GM21737 (cell line): Measurements from ENCODE around the gene GOLGA2.
A peak's percentile ranks its signal among the peaks of the same experiment; 100 is the strongest.
"Not testable (repeated sequence)": the region's sequence is repeated elsewhere in the genome, so short reads cannot be mapped to it uniquely, and the experiment has no call there.

ENCODE experiments used
- ATAC-seq: cut with Tn5 transposase; IDR thresholded peaks from one replicate; pipeline ENCODE4 v1.9.1; 2021; ENCODE audit warnings: mild to moderate bottlenecking, moderate library complexity; ENCODE audit not compliant: unreplicated experiment

Gene GOLGA2

DNA sequence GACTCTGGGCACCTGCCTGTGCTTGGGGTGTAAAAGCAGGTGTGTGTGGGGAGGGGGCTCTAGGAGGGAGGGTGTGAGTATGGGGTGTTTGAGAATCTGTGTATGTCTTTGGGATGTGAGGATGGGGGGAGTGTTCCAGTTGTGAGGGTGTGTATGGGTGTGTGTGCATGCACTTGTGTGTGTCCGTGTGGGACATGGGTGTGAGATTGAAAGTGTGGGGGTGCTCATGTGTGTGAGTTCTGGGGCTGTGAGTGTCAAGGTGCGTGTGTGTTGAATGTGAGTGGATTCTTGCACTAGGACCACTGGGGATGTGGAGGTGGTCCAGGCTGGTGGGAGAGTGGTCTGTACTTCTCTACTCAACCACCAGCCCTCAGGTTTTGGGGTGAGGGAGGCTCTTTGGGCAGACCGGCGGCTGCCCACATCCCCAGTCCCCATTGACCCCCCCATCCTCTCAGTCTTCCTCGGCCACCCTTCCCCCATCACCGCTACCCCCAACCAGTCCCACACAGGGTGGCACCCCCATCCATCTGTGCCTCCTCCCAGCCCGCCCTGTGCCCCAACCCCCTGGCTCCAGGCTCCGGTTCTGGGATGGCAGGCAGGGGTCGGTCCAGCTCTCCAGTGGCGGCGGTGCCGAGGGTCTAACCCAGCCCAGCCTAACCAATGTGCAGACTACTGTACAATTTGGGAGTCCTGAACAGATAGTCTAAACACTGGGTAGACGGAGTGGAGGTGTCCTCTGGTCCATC, 31.5 kb downstream of the GOLGA2 start:
- no peak for ATAC-seq

DNA sequence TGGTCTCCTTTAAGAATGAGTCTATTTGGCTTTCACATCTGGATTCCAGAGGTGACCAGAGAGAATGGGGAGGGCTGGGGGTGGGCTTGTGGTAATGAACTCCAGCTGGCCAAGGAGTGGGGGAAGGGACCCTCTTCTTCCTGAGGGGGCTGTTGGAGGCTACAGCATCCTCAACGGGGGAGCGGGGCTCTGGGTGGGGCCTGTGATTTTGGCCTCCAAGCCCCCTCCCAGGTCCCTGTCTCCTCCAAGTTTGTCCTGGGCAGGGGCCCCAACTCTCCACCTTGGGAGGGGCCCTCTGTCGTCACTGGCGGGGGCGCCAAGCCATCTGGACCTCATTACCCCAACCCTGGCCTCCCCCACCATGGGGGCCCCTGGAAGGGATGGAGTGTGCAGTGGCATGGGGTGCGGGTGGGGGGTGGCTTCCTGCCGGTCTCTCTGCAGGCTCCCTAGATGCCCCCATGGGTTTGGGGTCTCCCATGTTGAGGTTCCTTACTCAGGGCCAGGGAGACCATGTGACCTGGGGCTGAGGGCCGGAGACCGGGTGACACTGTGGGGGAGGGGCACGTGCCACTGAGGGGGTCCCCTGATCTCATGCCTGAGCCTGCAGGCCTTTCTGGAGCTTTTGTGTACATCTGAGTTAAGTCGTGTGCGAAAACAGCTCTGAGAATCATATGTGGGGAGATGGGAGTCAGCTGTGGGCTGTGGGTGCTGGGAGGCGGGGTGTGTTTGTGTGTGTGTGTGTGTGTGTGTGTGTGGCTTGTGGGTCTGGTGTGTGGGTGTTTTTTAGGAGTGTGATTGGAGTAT, 32.4 kb downstream of the GOLGA2 start:
- ATAC-seq: no peak

DNA sequence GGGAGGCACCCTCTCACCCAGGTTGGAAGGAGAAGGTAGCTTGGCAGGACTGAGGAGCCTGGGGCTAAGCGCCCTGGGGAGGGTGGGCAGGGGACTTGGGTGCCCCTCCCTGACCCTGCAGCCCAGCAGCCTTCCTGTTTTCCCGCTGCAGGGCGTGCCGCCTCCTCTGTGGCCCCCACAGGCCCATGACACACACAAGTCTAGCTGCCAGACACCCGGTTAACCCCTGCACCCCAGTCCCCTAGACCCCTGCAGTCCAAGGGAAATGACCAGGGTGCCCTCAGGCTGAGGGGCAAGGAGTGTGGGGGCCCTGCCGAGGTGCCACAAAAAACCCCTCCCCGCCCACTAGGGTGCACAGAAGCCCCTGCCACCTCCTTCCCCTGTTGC, 33.0 kb downstream of the GOLGA2 start:
- no peak for ATAC-seq

DNA sequence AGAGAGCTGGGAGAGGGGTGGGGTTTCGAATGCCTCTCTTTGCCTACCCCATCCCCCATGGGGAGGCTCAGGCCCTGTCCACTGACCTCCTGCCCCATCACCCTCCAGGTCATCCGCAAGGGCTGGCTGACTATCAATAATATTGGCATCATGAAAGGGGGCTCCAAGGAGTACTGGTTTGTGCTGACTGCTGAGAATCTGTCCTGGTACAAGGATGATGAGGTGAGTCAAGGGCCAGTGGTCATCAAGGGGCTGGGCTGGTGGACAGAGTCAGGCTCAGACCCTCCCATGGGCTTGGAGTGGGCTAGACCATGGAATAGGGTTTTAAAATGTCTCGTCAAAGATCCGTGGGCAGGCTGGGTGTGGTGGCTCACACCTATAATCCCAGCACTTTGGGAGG, 33.7 kb downstream of the GOLGA2 start:
- no peak for ATAC-seq

DNA sequence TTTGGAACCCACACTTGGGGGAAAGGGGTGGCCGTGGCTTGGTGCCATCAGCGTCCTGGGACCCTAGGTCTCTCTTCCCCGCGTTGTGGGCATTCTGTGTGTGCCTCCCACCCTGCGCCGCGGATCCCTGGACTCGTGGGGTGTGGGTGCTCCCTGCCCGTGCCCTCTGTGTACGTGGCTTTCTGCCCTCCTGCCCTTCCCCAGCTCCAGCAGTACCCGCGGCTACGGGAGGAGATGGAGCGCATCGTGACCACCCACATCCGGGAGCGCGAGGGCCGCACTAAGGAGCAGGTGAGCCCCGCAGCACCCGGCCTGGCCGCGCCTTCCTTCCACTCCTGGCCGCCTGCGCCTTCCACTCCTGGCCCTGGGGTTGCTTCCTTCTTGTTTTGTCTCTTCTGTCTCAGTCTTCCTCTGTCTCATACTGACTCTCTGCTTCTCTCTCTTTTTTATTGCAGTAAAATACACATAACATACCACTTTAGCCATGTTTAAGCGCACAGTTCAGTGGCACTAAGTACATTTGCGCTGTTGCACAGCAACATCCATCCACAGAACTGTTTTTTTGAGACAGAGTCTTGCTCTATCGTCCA, 41.9 kb downstream of the GOLGA2 start:
- ATAC-seq: no peak

DNA sequence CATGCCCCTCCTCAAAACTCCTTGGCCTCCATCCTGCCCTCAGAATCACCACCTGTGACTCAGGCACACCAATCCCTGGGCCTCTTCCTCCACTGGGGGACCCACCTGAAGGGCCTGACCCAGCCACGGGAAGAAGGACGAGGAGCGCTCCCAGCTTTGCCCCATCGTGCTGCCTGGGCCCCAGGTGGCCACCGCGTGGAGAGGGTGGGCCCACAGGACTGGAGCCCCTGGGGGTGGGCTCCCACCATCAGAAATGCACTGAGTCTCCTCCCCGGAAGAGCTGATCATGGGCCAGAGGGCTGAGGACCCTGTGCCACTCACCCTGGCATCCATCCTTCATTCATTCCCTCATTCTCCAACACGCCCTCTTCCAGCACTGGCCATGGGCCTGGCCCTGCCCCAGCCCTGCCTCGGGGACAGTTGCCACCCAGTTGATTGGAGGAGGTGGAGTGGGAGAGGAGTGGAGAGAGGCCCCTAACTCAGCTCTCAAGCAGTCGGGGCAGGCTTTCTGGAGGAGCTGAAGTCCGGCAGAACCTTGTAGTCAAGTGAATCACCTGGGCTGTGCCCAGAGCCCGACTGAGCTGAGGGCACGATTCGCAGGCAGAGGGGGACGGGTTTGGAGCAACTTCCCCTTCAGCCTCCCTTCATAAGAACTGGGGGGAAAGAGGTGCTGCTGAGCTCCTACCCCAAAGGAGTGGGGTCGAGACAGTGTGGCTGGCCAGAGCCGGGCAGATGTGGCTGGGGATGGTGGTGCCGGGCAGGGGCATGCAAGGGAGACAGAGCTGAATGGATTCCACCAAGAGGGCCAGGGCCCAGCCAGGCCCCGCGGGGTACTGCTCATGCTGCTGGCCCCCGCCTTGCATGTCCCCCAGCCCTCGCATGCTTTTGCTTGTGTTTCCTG, 43.0 kb downstream of the GOLGA2 start:
- ATAC-seq: no peak

DNA sequence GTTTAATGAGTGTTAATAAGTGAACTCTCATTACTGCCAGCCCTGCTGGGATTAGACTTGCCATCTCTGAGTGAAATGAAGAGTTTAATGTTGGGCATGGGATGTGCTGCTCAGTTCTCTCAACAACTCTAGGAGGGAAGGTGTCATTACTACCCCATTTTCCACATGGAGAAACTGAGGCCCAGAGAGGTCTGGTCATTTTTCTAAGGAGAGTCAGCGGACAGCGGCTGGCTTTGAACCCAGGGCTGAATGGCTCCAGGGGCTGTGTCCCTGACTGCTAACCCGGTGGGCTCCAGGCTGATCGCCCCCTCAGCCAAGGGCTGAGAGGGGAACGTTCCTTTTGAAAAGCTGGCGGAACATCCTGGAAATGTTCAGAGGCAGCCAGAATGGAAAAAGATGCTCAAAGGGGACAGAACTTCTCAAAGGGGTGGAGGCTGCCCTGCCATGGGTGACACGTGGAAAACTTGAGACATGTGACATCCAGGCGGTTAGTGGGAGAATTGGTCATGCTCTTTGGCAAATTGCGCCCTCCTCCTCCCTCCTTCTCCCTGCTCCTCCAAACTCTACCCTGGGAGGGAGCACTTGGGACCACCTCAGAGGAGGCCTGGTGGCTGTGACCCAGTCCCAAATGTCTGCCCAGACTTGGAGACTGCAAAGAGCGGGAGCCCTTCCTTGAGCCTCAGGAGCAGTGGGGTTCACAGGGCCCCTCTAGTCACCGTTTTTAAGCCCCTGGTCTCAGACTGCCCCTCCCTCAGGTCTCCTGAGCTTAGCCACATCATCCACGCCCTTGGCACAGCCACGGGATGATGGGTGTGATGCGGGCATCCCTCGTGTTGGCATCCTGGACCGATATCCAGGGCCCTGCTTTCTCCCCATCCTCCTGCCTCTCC, 43.9 kb downstream of the GOLGA2 start:
- ATAC-seq: no peak

DNA sequence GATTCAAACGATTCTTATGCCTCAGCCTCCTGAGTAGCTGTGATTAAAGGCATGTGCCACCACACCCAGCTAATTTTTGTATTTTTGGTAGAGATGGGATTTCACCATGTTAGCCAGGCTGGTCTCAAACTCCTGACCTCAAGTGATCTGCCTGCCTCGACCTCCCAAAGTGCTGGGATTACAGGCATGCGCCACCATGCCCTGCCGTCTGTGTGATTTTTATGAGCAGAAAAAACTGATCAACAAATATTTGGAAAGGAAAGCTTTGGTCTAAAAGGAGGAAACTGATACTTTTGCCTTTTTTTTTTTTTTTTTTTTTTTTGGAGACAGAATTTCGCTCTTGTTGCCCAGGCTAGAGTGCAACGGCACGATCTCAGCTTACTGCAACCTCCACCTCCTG, 44.9 kb downstream of the GOLGA2 start:
- ATAC-seq: not testable (repeated sequence)

DNA sequence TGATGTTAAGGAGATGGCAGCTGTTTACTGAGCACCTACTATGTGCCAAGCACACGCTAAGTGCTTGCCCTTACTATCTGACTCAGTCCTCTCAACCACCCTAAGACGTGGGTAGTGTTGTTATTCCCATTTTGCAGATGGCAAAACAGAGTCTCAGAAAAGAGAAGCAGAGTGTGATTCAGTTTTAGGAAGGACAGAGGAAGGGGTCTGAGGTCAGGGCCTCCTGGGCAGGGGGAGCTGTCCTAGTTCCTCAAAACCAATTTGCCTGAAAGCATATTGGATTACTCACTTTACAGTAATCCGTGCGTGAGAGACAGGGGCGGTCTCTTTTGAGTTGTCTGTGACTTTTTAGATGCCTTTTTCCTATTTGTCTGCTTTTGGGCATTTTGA, 49.4 kb downstream of the GOLGA2 start:
- no peak for ATAC-seq

DNA sequence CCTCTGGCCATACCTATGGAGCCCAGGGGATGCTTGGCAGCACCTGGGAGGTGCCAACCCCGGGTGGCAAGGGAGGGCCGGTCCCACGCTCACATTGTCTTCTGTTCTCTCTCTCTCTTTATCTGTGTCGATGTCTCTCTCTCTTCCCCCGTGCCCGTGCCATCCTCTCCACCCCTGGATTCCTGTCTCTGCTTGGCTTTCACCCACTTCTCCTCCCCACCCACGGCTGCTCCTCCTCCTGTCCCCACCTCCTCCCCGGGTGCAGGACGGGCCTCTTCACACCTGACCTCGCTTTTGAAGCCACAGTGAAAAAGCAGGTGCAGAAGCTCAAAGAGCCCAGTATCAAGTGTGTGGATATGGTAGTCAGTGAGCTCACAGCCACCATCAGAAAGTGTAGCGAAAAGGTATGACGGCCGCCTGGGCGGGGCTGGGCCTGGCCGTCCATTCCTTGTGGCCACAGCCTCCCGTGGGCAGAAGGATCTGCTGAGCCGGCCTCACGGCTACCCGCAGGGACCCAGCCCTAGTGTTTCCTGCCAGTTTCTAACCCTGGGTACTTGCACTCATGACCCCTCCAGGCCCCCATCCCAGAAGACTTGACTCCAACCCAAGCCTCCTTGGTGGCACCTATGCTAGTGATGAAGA, 49.9 kb downstream of the GOLGA2 start:
- ATAC-seq: no peak

DNA sequence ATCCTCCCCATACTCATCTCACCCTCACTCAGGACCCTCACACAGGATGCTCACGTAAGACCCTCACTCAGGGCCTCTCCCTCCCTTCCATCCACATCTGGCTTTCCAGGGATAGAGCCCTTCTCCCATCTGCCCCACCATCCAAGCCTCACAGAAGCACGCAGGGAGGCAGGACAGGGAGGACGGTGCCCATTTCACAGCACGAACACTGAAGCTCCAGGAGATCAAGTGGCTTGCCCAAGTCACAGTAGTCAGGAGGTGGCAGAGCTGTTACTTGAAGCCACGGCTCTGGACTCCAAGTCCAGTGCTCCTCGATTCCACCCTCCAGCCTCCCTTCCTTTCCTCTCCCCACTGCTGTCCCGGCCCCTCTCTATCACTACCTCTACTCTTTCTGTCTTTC, 50.9 kb downstream of the GOLGA2 start:
- ATAC-seq: no peak

DNA sequence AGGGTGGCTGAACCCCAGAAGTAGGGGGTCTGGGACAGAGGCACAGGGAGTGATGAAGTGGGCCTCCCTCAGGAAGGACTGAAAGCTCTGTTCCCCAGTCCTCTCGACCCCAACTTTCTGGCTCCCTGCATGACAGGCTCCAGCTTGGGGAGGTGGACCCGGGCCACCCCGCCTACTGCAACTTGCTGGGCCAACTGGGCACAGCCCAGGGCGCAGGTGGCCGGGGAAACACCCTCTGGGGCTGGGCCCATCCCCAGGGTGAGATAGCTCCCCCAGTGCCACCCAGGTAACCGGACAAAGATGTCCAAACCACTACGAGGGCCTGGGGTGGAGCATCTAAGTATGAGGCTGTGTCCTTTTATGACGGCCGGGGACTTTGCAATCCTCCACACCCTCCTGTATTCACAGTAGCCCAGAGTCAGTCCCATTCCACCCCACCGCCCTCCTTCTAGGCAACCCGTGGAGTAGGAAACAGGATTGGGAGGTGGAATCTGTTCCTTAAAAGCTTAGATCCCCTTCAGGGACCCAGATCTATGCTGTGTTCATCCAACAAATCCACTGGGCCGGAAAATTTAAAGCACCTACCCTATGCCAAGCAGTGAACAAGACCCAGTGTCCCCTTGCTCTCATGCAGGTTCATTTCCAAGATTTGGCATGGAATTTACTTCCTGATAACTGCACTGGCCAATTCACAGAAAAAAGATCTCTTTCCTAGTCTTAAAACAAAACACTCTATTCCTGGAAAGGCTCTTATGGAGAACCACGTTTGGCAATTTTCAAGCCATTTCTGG, 52.7 kb downstream of the GOLGA2 start:
- ATAC-seq: no peak

DNA sequence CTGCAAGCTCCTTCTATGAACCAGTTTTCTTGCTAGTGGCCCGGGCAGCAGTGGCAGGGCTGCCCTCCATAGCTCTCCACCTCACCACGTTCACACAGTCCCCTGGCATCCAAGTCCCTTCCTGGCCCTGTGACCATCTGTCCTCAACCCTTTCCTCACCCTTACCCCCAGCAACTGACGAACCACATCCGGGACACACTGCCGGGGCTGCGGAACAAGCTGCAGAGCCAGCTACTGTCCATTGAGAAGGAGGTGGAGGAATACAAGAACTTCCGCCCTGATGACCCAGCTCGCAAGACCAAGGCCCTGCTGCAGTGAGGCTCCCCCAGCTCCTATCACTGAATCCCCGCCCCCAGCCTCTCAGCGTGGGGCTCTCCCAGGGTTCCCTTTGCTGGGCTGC, 53.8 kb downstream of the GOLGA2 start:
- no peak for ATAC-seq

DNA sequence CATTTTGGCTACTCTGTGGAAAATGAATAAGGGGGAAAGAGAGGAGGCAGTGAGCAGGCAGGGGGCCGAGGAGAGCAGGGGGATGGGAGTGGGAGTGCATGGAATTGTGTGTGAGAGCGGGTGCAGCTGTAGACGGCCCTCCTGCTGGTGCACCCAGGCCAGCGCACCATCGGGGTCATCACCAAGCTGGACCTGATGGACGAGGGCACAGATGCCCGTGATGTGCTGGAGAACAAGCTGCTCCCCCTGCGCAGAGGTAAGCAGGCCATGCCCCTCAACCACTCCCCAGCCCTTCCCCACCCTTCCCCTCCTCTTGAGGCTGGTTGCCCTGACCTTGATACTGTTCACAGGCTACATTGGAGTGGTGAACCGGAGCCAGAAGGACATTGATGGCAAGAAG, 56.0 kb downstream of the GOLGA2 start:
- no peak for ATAC-seq

DNA sequence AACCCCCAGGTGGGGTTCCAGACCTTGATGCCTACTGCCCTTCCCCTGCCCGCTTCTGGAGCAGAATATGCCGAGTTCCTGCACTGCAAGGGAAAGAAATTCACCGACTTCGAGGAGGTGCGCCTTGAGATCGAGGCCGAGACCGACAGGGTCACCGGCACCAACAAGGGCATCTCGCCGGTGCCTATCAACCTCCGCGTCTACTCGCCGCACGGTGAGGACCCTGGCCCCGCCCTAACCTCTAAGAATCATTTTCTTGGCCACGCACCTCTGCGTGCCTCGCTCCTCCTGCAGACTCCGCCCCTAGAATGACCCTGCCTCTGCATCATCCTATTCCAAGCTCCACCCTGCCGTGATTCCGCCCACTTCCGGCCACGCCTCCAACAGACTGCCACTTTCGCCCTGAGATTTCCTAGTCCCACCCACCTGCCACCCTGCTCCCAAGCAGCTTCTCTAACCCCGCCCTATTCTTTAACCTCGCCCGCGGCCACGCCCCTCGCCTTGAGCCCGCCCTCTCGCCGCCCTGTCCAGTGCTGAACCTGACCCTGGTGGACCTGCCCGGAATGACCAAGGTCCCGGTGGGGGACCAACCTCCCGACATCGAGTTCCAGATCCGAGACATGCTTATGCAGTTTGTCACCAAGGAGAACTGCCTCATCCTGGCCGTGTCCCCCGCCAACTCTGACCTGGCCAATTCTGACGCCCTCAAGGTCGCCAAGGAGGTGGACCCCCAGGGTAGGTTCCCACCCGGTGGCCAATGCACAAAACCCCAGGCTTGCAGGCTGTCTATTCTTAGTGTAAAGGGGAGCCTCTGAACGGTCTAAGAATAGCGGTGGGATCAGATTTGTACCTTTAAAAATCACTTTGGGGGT, 57.1 kb downstream of the GOLGA2 start:
- ATAC-seq: peak; percentile 83

DNA sequence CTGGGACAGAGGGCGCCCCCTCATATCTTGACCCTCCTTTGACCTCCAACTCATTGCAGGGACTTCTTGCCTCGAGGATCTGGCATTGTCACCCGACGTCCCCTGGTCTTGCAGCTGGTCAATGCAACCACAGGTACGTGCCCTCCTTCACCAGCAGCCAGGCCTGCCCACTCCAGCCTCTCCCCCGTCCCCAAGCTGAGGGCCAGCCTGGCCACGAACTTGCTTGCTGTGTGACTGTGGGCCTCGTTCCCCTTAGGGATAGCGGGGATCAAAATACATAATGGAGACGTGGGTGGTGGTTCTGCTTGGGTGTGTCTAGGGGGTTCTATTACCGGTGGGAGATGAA, 57.7 kb downstream of the GOLGA2 start:
- no peak for ATAC-seq

DNA sequence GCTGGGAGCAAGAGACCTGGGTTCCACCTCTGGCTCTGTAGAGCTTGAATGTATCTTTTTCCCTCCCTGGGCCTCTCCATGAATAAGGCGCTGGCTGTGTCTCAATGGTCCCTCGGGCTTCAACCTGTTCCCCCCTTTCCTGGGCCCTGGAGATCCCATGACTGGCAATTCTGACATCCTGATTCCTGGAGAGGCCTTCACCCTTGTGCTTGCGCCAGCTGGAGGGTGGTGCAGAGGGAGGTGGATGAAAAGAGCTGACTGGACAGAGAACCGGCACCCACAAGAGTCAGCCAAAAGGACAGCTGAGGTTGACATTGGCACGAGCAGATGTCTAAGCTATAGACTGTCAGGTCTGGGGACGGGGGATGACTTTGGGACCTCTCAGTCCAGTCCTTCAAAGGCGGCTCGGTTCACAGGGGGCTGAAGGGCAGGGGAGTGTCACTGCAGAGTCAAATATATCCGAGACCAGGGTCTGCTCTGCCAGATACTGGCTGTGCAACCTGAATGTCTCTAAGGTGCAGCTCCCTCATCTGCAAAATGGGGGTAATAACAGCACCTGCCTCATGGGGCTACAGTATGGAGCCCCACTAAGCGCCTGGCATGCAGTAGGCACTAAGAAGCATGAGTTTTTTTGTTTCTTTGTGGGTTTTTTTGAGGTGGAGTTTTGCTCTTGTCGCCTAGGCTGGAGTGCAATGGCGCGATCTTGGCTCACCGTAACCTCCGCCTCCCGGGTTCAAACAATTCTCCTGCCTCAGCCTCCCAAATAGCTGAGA, 58.8 kb downstream of the GOLGA2 start:
- no peak for ATAC-seq
